NT2/D1 (cell line): ENCODE data around the gene PLEKHM1.
"Not testable (repeated sequence)": the region's sequence is repeated elsewhere in the genome, so short reads cannot be mapped to it uniquely, and the experiment has no call there.

Experiments used
- SUZ12 ChIP-seq: IDR thresholded peaks from 2 replicates; pipeline ENCODE4 v1.6.1; 2011; ENCODE audit not compliant: insufficient read length, insufficient read depth; ENCODE audit errors: extremely low read depth
- YY1 ChIP-seq: IDR thresholded peaks from 2 replicates; pipeline ENCODE4 v1.6.1; 2011; ENCODE audit not compliant: insufficient read length, insufficient read depth
- ZNF274 ChIP-seq: IDR thresholded peaks from 2 replicates; pipeline ENCODE4 v1.6.1; 2011; ENCODE audit warnings: mild to moderate bottlenecking, low read depth, low read length

DNA sequence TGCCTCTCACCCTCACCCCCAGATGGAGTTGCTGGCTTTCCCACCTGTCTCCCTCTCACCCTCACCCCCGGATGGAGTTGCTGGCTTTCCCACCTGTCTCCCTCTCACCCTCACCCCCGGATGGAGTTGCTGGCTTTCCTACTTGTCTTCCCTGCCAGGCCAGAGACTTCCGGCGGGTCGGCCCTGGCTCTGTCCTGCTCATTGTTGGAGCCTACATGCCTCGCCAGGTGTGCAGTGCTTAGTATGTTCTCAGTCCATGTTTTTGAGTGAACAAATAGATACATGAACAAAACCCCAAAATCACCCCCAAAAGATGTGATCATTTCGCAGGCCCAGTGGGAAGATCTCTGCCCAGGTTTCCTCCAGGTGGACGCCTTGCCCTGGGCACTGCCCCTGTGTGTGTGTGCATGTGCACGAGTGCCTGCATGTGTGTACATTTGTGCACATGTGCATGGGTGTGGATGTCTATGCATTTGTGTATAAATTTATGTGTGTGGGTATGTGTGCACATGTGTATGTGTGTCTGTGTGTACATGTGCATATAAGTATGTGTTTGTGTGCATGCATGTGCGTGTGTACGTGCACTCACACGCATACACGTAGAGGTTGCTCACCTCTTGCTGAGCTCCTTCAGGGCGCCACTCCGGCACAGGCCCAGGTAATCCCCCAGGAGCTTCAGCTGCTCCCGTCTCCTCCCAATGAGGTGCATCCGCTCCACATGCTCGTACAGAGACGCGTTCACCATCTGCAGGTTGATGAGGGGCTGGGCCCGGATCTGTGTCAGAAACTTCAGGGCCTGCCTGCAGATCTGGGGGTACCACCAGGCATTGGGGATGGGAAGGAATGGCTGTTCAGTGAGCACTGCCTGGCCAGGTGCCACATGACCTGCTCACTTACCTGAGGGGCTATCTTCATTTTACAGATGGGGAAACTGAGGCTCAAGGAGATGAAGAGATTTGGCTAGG is 45.4 kb downstream of the PLEKHM1 start:
- not testable (repeated sequence) for TF ChIP-seq ZNF274, YY1, SUZ12
